Gastroesophageal sphincter (tissue), 4 donors: Measurements from ENCODE around the gene CUBN. TPM values are rescaled to one million over a fixed set of nuclear protein-coding genes. Genes with fewer than 3 reads are reported as not detected.

Experiments used
- ATAC-seq: fragments of 150-250 bp; one replicate; pipeline ENCODE4 v1.9.1; 2016; ENCODE audit warnings: mild to moderate bottlenecking, moderate library complexity
- H3K27ac ChIP-seq, 4 donors: fragments of 200-600 bp; sonication (generic) in 3 of 4; 1 replicate in 3 of 4; 2 replicates in 1 of 4; pipeline ENCODE4 v1.5.1; 2016 to 2019
- H3K27me3 ChIP-seq: fragments of 200-600 bp; sonication (generic); one replicate; pipeline ENCODE4 v1.5.1; 2019
- H3K36me3 ChIP-seq, 2 donors: fragments of 200-600 bp; sonication (generic); one replicate each; pipeline ENCODE4 v1.5.1; 2019; ENCODE audit warnings: control low read depth in 1 of 2
- H3K4me1 ChIP-seq, 3 donors: fragments of 200-600 bp; sonication (generic); 1 replicate in 2 of 3; 2 replicates in 1 of 3; pipeline ENCODE4 v1.5.1; 2016 to 2019; ENCODE audit warnings: control low read depth in 2 of 3
- H3K4me3 ChIP-seq, 2 donors: fragments of 200-600 bp; sonication (generic); one replicate each; pipeline ENCODE4 v1.5.1; 2019; ENCODE audit warnings: mild to moderate bottlenecking in 1 of 2, moderate library complexity in 1 of 2
- H3K9me3 ChIP-seq, 3 donors: fragments of 200-600 bp; sonication (generic); one replicate each; pipeline ENCODE4 v1.5.1; 2017 to 2019; ENCODE audit warnings: control low read depth in 2 of 3
- CTCF ChIP-seq, 4 experiments: fragments of 200-600 bp in 2 of 4; fragments of 450-650 bp in 2 of 4; sonication (generic) in 1 of 4; IDR thresholded peaks; one replicate each; pipeline ENCODE4 v1.5.1; 2017 to 2019; ENCODE audit warnings: antibody characterized with exemption in 4 of 4, mild to moderate bottlenecking in 2 of 4, moderate library complexity in 2 of 4
- EP300 ChIP-seq: sonication (generic); formaldehyde crosslinking; IDR thresholded peaks from one replicate; pipeline ENCODE4 v1.6.1; 2017; ENCODE audit warnings: antibody characterized with exemption, mild to moderate bottlenecking
- POLR2A ChIP-seq, 2 donors: fragments of 450-650 bp; IDR thresholded peaks; one replicate each; pipeline ENCODE4 v1.6.1; 2017; ENCODE audit warnings: antibody characterized with exemption in 2 of 2, mild to moderate bottlenecking in 2 of 2, moderate library complexity in 1 of 2
- POLR2AphosphoS5 ChIP-seq: sonication (generic); formaldehyde crosslinking; IDR thresholded peaks from one replicate; pipeline ENCODE4 v1.6.1; 2017; ENCODE audit warnings: antibody characterized with exemption
- WGBS, 2 donors: methylation state at CpG; one replicate each; pipeline ENCODE4 v1.1.5; 2018; ENCODE audit warnings: low coverage in 1 of 2; 5-methylcytosine and 5-hydroxymethylcytosine counted together
- total RNA-seq, 4 donors: library from RNA; depleted of rRNA; stranded (reverse); fragments of >200 nt; gene quantifications; one replicate each; pipeline ENCODE4 v1.1.0, GENCODE V29; 2016

Gene CUBN
- 1 to 10 TPM in 3 of 4 donors, under 1 TPM in 1; 0.37 to 2.8 (median 1.6) TPM for total RNA-seq

- no peaks in the 10 kb centered on the region for H3K4me1 ChIP-seq
Measured at GRCh38 chr10:17129741-17130140, at the start of gene CUBN. TSS of gene CUBN (minus strand) at chr10:17129811. CDS start at chr10:17129765, 46 bp downstream.

GRCh38 chr10:17179002-17179401 is 49.4 kb upstream of the CUBN start:
- Histone ChIP-seq H3K4me3 (no peak overlapping the region), H3K27ac (no peak overlapping the region), H3K9me3 (no peaks in the 10 kb centered on the region), H3K4me1 (no peaks in the 10 kb centered on the region), H3K36me3 (no peaks in the 10 kb centered on the region), H3K27me3 (no peaks in the 10 kb centered on the region)
- ATAC-seq = no peak
- TF ChIP-seq POLR2AphosphoS5 = no peak
- no peak for TF ChIP-seq POLR2A (IDR thresholded peaks at IDR 0.05)
- no peak for TF ChIP-seq CTCF (IDR thresholded peaks at IDR 0.05)
- no peak for TF ChIP-seq EP300
- WGBS, 2 donors = 37 to 67% methylated on average over 3 of the region's 3 CpGs

More at GRCh38 chr10:17129741-17130140, at the start of gene CUBN:
- no peak within 1 kb of the TSS for H3K27ac ChIP-seq
- H3K9me3 ChIP-seq = no peaks in the 10 kb centered on the region
- WGBS, 2 donors = 92 to 100% methylated on average over 1 of the region's 1 CpG
- TF ChIP-seq CTCF (IDR thresholded peaks at IDR 0.05) (no peak), POLR2A (IDR thresholded peaks at IDR 0.05) (no peak), EP300 (no peak), POLR2AphosphoS5 (no peak)
- no peak within 1 kb of the TSS for H3K4me3 ChIP-seq
- ATAC-seq = no peak
- no peaks in the 10 kb centered on the region for H3K36me3 ChIP-seq
- no peaks in the 10 kb centered on the region for H3K27me3 ChIP-seq

- no peaks in the 10 kb centered on the region for H3K27me3 ChIP-seq
- H3K36me3 ChIP-seq = no peaks in the 10 kb centered on the region
- H3K27ac ChIP-seq = no peak overlapping the region
- 89 to 100% methylated on average over 1 of the region's 1 CpG for WGBS, 2 donors
- TF ChIP-seq POLR2AphosphoS5 = no peak
- TF ChIP-seq POLR2A (IDR thresholded peaks at IDR 0.05) = no peak
- no peak for TF ChIP-seq CTCF (IDR thresholded peaks at IDR 0.05)
- no peak for TF ChIP-seq EP300
- no peak overlapping the region for H3K4me3 ChIP-seq
- H3K9me3 ChIP-seq = no peaks in the 10 kb centered on the region
- no peaks in the 10 kb centered on the region for H3K4me1 ChIP-seq
- ATAC-seq = no peak
Measured at GRCh38 chr10:17178006-17178405, 48.4 kb upstream of the CUBN start.

GRCh38 chr10:17177014-17177413 is 47.4 kb upstream of the CUBN start:
- no peak for ATAC-seq
- no peaks in the 10 kb centered on the region for H3K27me3 ChIP-seq
- no peak overlapping the region for H3K4me3 ChIP-seq
- H3K27ac ChIP-seq = no peak overlapping the region
- TF ChIP-seq POLR2AphosphoS5 (no peak), POLR2A (IDR thresholded peaks at IDR 0.05) (no peak), CTCF (IDR thresholded peaks at IDR 0.05) (no peak)
- no peaks in the 10 kb centered on the region for H3K36me3 ChIP-seq
- no peaks in the 10 kb centered on the region for H3K9me3 ChIP-seq
- H3K4me1 ChIP-seq = no peaks in the 10 kb centered on the region
- 86 to 100% methylated on average over 1 of the region's 1 CpG for WGBS, 2 donors

GRCh38 chr10:17176091-17176490 is 46.5 kb upstream of the CUBN start:
- no peaks in the 10 kb centered on the region for H3K36me3 ChIP-seq
- no peaks in the 10 kb centered on the region for H3K9me3 ChIP-seq
- H3K4me1 ChIP-seq = no peaks in the 10 kb centered on the region
- no peak for ATAC-seq
- no peak overlapping the region for H3K4me3 ChIP-seq
- H3K27me3 ChIP-seq = no peaks in the 10 kb centered on the region
- H3K27ac ChIP-seq = no peak overlapping the region
- TF ChIP-seq POLR2AphosphoS5 (no peak), POLR2A (IDR thresholded peaks at IDR 0.05) (no peak), EP300 (no peak), CTCF (IDR thresholded peaks at IDR 0.05) (no peak)
